ENCODE measurements around the gene SYNJ2.

Gene SYNJ2

GRCh38 chr6:158044525-158044888 lies 62.8 kb downstream of the SYNJ2 start:
- DNase-seq: no peak

GRCh38 chr6:158046201-158047126 lies 64.8 kb downstream of the SYNJ2 start:
- no peak for DNase-seq

- peak; percentile 81 to 83 for DNase-seq
Observed at GRCh38 chr6:158047127-158047518, 65.5 kb downstream of the SYNJ2 start.

GRCh38 chr6:158047563-158048323 lies 66.1 kb downstream of the SYNJ2 start:
- DNase-seq: no peak

GRCh38 chr6:158048589-158048988 lies 66.9 kb downstream of the SYNJ2 start:
- no peak for DNase-seq

GRCh38 chr6:158049055-158050028 lies 67.7 kb downstream of the SYNJ2 start:
- no peak for DNase-seq

- no peak for DNase-seq
Observed at GRCh38 chr6:158050107-158050735, 68.6 kb downstream of the SYNJ2 start.

GRCh38 chr6:158050955-158051354 lies 69.3 kb downstream of the SYNJ2 start:
- no peak for DNase-seq

- no peak for DNase-seq
Observed at GRCh38 chr6:158051968-158052367, 70.3 kb downstream of the SYNJ2 start.

GRCh38 chr6:158053377-158054313 lies 72.0 kb downstream of the SYNJ2 start:
- no peak for DNase-seq

GRCh38 chr6:158056355-158056754 lies 74.7 kb downstream of the SYNJ2 start:
- no peak for DNase-seq

- DNase-seq: no peak
Observed at GRCh38 chr6:158056804-158057203, 75.1 kb downstream of the SYNJ2 start.

GRCh38 chr6:158057213-158057987 lies 75.7 kb downstream of the SYNJ2 start:
- peak; percentile 74 to 75 for DNase-seq

GRCh38 chr6:158058171-158058651 lies 76.5 kb downstream of the SYNJ2 start:
- no peak for DNase-seq

GRCh38 chr6:158059108-158059507 lies 77.4 kb downstream of the SYNJ2 start:
- DNase-seq: no peak

- DNase-seq: no peak
Observed at GRCh38 chr6:158060455-158061360, 79.0 kb downstream of the SYNJ2 start.

GRCh38 chr6:158061361-158061708 lies 79.7 kb downstream of the SYNJ2 start:
- DNase-seq: no peak

- no peak for DNase-seq
Observed at GRCh38 chr6:158061709-158062461, 80.2 kb downstream of the SYNJ2 start.
